GM18517 (cell line): ENCODE results near the gene MAGEA11.
"Not testable (repeated sequence)": the region's sequence is repeated elsewhere in the genome, so short reads cannot be mapped to it uniquely, and the experiment has no call there.

Source experiments
- ATAC-seq: cut with Tn5 transposase; IDR thresholded peaks from one replicate; pipeline ENCODE4 v1.9.1; 2021; ENCODE audit warnings: mild to moderate bottlenecking, moderate library complexity; ENCODE audit not compliant: unreplicated experiment

Gene MAGEA11

GRCh38 chrX:149716632-149717031 lies 4.8 kb downstream of the MAGEA11 start:
- no peak for ATAC-seq

GRCh38 chrX:149717803-149718202 lies 5.9 kb downstream of the MAGEA11 start:
- no peak for ATAC-seq

DNA sequence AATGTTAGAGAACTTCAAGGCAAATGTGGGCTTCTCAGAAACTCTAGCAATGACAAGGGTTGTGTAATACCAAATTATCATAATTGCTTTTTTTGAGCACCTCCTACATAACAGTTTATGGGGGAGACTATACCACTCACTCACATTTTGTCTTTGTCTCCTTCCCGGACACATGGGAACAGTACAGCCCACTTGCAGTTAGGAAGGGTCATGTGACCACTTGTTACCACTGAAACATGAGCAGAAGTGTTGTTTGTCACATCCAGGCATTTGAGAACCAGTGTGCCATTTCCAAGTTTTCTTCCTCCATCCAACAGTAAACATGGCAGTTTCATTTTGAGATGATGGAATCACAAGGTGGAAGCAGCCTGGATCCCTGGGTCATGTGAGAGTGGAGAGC lies 6.9 kb downstream of the MAGEA11 start:
- ATAC-seq = no peak

DNA sequence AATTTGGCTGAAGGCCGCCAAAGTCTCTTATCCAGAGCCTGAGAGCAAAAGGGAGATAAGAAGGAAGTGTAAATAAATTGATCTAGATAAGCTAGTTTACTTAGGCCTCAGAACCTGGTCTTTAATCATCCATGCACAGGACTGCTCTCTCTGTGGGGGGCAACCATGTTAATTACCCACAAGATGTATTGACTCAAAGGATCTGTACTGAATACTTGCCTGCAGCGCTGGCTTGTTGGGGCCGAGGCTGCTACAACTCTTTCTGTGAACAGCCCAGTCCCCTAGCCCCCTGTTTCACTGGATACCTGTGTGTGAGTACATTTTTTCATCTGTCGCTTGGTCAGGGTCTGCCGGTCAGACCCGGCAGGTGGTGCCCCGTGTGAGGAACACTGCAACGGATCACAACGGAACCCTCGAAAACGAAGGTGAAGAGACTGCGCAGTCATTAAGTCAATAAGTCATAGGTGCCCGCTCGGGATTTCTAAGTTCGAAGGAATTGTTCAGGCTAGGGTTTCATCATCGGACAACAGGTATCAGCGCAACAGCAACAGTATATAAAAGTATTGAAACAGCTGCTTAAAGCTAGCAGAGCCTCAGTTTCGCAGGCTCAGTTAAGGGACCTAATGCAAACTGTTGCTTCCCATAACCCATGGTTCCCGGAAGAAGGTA lies 8.3 kb downstream of the MAGEA11 start:
- ATAC-seq = no peak

- ATAC-seq = not testable (repeated sequence)
Measured at GRCh38 chrX:149721241-149721640, 9.4 kb downstream of the MAGEA11 start.

GRCh38 chrX:149721778-149722177 lies 9.9 kb downstream of the MAGEA11 start:
- no peak for ATAC-seq

- not testable (repeated sequence) for ATAC-seq
Measured at GRCh38 chrX:149723583-149724118, 11.8 kb downstream of the MAGEA11 start.

GRCh38 chrX:149727308-149727707 lies 15.4 kb downstream of the MAGEA11 start:
- ATAC-seq = not testable (repeated sequence)

DNA sequence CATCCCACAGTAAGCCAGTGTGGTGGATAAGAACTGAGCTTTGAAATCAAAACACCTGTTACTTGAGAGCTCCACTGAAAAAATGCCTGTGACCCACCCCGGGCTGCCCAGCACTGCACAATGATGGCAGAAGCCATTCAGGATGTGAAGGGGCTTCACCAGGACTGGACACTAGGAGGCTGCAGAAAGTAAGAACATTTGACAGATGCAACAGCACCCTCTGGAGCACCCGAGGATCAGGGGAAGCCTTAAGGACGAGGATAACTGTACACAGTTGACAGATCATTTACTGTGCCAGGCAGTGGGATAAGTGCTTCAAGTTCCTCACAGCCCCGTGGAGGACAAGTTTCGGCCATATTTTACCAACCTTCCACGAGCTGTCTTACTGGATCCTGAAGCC lies 30.4 kb downstream of the MAGEA11 start:
- not testable (repeated sequence) for ATAC-seq

DNA sequence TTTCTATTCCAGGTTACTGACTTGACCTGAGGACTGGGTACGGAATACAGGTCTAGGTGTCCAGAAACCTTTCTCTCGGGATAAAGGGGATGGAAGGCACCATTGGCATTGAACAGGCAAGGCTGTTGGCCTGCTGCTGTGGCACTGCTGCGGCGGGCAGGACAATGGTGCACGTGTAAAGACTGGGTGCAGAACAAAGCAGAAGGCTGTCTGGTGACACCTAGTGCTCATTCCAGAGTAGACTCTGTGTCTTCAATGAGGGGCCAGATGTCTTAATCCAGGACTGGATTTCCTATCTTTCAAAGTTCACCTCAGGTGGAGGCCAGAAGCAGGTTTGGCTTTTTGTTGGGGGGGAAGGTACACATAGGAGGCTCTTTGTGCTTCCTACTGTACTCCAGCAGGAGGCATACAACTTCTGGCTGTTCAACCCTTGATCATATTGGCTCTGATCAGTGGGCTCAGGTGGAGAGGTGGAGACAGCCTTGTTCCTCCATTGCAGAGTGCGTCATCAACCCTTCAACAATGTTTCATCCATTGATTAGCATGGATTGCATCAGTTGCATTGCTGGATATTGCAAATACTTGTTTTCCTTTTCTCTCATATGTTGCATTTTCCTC lies 34.6 kb downstream of the MAGEA11 start:
- ATAC-seq = not testable (repeated sequence)

- no peak for ATAC-seq
Measured at GRCh38 chrX:149757206-149758067, 45.6 kb downstream of the MAGEA11 start.

DNA sequence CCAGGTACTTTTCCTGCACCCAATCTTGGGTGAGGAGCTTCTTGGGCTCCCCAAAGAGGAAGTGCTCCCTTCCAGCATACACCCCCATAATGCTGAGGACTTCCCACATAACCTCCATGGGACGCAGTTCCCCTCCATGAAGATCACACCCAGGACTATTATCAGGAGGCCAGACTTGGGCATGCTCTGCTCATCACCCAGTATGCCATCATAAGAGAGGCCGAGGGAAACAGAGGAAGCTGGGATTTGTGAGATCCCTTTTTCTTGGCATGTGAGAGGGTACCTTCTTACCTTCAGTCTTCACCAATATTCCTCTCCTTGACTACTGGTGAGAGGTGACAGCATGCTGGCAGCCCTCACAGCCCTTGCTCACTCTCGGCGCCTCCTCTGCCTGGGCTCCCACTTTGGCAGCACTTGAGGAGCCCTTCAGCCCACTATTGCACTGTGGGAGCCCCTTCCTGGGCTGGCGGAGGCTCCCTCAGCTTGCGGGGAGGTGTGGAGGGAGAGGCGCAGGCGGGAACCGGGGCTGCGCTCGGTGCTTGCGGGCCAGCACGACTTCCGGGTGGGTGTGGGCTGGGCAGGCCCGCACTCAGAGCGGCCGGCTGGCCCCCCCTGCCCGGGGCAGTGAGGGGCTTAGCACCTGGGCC lies 46.3 kb downstream of the MAGEA11 start:
- ATAC-seq = no peak

- ATAC-seq = not testable (repeated sequence)
Measured at GRCh38 chrX:149758715-149759078, 46.8 kb downstream of the MAGEA11 start.

GRCh38 chrX:149759824-149760223 lies 48.0 kb downstream of the MAGEA11 start:
- ATAC-seq = no peak

- ATAC-seq = no peak
Measured at GRCh38 chrX:149760965-149761364, 49.1 kb downstream of the MAGEA11 start.

DNA sequence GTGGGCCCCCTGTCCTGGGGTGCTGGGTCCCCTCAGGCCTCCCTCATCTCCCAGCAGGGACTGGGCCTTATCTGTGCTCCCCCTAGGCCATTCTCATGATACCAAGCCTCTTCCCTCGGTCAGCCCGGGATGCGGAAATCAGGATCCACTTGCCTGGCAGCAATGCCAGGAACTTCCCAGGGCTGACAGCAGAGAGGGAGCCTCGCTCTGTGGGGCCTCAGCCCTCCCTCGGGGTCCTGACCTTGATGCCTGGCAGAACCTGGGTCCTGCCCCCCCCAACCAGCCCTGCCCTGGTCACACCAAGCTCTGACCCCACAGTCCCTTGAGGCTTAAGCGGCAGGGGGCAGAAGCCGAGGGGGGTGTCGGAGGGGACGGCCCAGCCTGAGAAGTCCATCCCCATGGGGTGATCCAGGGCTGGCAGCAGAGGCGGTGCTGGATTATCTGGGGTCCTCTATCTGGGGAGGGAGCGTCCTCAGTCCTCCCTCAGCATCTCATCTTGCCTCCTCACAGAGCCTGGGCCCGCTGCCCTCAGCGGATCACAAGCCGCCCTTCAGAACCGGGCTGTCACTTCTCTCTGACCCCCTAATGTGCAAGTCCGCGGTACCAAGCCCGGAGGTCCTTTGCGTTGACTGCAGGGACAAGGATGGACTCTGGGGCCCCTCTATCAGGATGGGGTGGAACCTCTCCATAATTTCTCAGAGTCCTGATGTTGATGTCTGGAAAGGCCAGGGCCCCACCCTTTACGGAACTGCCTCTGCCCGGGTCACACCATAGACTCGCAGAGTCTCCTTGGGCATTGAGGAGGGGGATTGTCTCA lies 50.2 kb downstream of the MAGEA11 start:
- not testable (repeated sequence) for ATAC-seq

GRCh38 chrX:149762696-149763614 lies 51.1 kb downstream of the MAGEA11 start:
- ATAC-seq = no peak
